HG03139 (cell line): ENCODE data around the gene CIAPIN1.
"Not testable (repeated sequence)": the region's sequence is repeated elsewhere in the genome, so short reads cannot be mapped to it uniquely, and the experiment has no call there.

ENCODE experiments used
- ATAC-seq: cut with Tn5 transposase; IDR thresholded peaks from one replicate; pipeline ENCODE4 v1.9.1; 2021; ENCODE audit not compliant: unreplicated experiment

The CIAPIN1 gene

GRCh38 chr16:57444711-57445110 lies 2.5 kb downstream of the CIAPIN1 start:
- ATAC-seq: no peak

GRCh38 chr16:57440551-57440950 lies 6.6 kb downstream of the CIAPIN1 start:
- not testable (repeated sequence) for ATAC-seq

GRCh38 chr16:57439947-57440346 lies 7.2 kb downstream of the CIAPIN1 start:
- ATAC-seq: not testable (repeated sequence)

- ATAC-seq: no peak
Observed at GRCh38 chr16:57435838-57436237, 11.3 kb downstream of the CIAPIN1 start.

GRCh38 chr16:57434003-57434402 lies 13.2 kb downstream of the CIAPIN1 start:
- no peak for ATAC-seq

- ATAC-seq: no peak
Observed at GRCh38 chr16:57432989-57433388, 14.2 kb downstream of the CIAPIN1 start.

- no peak for ATAC-seq
Observed at GRCh38 chr16:57432505-57432904, 14.7 kb downstream of the CIAPIN1 start.

GRCh38 chr16:57430955-57431354 lies 16.2 kb downstream of the CIAPIN1 start:
- no peak for ATAC-seq

- no peak for ATAC-seq
Observed at GRCh38 chr16:57427824-57428223, 19.4 kb downstream of the CIAPIN1 start.

- ATAC-seq: no peak
Observed at GRCh38 chr16:57427307-57427706, 19.9 kb downstream of the CIAPIN1 start.

GRCh38 chr16:57426356-57426755 lies 20.8 kb downstream of the CIAPIN1 start:
- ATAC-seq: no peak

GRCh38 chr16:57424583-57424982 lies 22.6 kb downstream of the CIAPIN1 start:
- no peak for ATAC-seq

GRCh38 chr16:57423152-57423551 lies 24.0 kb downstream of the CIAPIN1 start:
- ATAC-seq: no peak

- ATAC-seq: no peak
Observed at GRCh38 chr16:57422026-57422944, 24.9 kb downstream of the CIAPIN1 start.

GRCh38 chr16:57419506-57419905 lies 27.7 kb downstream of the CIAPIN1 start:
- ATAC-seq: no peak

GRCh38 chr16:57416084-57416483 lies 31.1 kb downstream of the CIAPIN1 start:
- ATAC-seq: no peak

- ATAC-seq: no peak
Observed at GRCh38 chr16:57413733-57414132, 33.5 kb downstream of the CIAPIN1 start.

- peak; percentile 48 for ATAC-seq
Observed at GRCh38 chr16:57413301-57413730, 33.9 kb downstream of the CIAPIN1 start.

- no peak for ATAC-seq
Observed at GRCh38 chr16:57412584-57412983, 34.6 kb downstream of the CIAPIN1 start.

- no peak for ATAC-seq
Observed at GRCh38 chr16:57411362-57411976, 35.7 kb downstream of the CIAPIN1 start.

- no peak for ATAC-seq
Observed at GRCh38 chr16:57409870-57410587, 37.2 kb downstream of the CIAPIN1 start.

GRCh38 chr16:57409065-57409464 lies 38.1 kb downstream of the CIAPIN1 start:
- no peak for ATAC-seq
